ENCODE results near the gene ACER2.

ACER2 gene

DNA sequence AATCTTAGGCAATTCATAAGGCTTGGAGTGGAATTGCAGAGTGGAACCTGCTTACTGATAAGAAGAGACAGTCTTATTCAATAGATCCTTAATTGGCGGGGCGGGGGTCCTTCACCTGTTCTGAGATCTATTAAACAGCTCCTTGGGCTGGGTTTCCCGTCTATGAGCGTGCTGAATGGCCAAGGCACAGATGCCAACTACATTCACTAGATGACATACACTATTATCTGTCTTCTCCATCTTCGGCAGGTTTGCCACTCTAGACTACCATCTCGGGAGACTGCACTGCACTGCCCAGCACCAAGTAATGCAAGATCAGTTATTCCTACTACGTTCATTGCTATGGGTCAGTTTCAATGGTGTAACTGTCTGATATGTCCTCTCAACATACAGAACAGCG, 81.5 kb downstream of the ACER2 start:
- DNase-seq = no peak

GRCh38 chr9:19490828-19491227, 82.0 kb downstream of the ACER2 start:
- DNase-seq = no peak

- no peak for DNase-seq
These were observed 84.0 kb downstream of the ACER2 start for GRCh38 chr9:19492775-19493173.

DNA sequence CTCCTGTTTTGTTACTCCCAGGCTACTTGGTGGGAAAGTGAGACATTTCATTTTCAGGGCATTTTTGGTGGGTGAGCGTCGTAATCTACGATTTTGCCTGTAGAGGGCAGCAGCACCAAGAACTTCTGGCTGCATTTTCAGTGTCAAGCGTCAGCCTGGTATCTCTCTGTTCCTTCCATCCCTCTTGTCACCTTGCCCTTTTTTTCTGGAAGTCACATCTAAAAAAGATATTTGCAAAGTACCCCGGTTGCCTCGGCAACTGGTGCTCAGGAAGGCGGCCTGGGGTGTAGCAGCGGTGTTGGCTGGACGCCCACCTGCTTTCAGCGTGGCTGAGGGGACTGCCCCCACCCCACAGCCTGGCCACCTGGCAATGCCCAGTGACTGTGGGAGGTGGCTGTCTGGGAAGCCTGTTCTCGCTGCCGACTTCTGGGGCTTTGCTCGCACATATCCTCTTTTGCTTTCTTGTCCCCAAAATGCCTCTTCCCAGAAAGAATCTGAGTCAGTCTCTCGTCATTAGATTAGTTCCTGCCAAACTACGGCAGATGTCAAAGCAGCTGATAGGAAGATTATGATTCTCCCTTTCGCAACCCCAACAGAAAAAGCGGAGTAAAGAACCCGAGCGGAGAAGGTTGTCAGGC, 84.5 kb downstream of the ACER2 start:
- no peak for DNase-seq

DNA sequence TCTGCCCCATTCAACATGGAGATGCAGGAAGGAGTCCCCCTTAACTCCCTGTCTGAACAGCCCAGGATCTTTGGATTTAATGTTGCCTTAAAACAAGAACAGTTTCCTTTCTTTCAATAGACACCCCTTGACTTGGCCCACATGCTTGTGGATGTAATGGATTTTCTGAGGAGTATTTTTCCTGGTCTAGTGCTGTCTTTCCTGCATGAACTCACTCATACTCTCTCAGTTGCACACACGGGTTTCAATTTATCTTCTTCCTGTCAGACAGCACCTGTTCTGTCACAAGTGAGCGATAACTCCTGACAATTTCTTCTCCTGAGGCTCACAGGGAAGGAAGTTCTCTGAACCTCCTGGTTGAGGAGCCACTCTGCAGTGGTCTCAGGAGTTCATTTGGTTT, 85.1 kb downstream of the ACER2 start:
- no peak for DNase-seq

- DNase-seq = no peak
These were observed 86.6 kb downstream of the ACER2 start for GRCh38 chr9:19495186-19496028.

DNA sequence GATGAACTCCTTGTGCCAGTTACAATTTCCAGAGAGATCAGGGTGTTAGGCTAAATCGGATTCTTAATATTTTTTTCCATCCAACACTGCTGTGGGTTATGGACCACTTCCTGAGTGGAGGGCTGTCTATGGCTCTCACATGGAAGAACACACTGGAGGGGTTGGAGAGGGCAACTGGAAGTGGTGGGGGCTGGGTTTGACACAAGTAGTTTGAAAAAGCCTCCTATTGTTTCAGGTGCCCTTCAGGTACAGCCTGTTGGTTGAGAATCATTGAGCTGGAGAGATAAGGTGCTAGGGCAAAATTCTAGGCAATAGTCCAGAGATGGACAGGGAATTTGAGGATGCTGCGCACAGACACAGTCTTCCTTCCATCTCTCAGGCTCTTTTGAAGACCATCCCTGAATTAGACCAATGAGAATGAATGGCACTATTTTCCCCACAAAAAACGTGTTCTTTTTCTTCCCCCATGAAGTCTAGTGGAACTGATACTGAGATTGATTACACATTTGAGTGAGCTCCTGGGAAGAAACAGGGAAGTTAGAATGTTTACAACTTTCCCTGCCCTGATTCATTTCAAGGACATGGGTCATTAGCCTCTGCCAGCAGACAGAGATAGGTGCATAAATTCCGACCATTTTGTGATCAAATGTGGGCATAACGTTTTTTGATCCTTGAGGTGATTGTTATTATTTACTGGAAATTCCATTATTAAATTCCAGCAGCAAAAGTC, 87.7 kb downstream of the ACER2 start:
- DNase-seq = no peak

DNA sequence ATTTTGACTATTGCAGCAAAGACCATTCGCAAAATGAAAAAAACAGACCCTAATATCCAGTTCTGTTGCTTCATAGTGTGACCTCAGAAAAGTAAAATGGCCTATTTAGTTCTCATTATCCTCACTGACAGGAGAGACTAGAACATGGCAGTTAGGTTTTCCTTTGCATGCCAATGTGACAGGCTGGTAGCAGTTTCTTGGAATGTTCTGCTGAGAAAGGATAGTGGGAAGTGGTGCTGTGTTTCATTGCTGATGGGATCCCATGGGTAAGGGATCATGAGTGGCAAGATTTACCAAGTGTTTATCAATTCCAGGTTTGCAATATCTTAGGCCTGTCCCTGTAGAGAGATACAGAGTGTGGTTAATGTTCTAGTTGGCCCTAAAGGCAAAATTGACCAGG, 88.5 kb downstream of the ACER2 start:
- DNase-seq = no peak

DNA sequence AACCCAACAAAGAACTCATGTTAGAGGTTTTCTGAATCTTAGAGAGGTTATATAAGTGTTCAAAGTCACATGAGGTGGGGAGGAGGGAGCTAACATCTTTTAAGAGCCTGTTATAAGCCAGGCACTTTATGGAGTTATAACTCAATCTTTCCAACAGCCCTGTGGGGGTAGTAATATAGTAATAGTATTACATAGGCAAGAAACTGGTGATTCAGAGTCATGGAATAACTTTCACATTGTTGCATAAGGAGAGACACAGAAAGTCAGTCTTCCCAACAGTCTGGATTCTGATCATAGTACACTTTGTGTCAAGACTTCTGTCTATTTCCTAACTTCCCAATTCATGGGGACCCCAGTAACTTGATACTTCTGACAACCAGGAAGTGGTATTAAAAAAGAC, 89.2 kb downstream of the ACER2 start:
- DNase-seq = no peak

Data from NK-92 treated with Interleukin-12 subunit alpha and Interleukin-12 subunit beta, amount 100 ng/mL, for 24 hours (cell line).